ENCODE measurements around the gene BIRC2.

GRCh38 chr11:102313238-102313940, 33.6 kb upstream of the BIRC2 start:
- TF ChIP-seq CTCF (IDR thresholded peaks at IDR 0.05) (no peak), TCF7L2 (IDR thresholded peaks at IDR 0.05; ENCODE audit: low read depth, low read length) (no peak)
